ENCODE results near the gene SOCS3.

- no peak for TF ChIP-seq BHLHE40 (IDR thresholded peaks at IDR 0.05; ENCODE audit: borderline replicate concordance)
- TF ChIP-seq SP1 (IDR thresholded peaks at IDR 0.05): no peak
- no peak for TF ChIP-seq SUZ12 (IDR thresholded peaks at IDR 0.05)
- TF ChIP-seq PKNOX1 (IDR thresholded peaks at IDR 0.05): no peak
- TF ChIP-seq ZNF384 (IDR thresholded peaks at IDR 0.05): no peak
- no peak for TF ChIP-seq LEF1 (IDR thresholded peaks at IDR 0.05; ENCODE audit: borderline replicate concordance)
- TF ChIP-seq ELF4 (IDR thresholded peaks at IDR 0.05): no peak
Measured at GRCh38 chr17:78367193-78367592, 7.3 kb upstream of the SOCS3 start.
